Tibial nerve (tissue), 4 donors: ENCODE measurements around the gene SLCO3A1. TPM values are rescaled to one million over a fixed set of nuclear protein-coding genes. Genes with fewer than 3 reads are reported as not detected.
A peak's percentile ranks its signal among the peaks of the same experiment; 100 is the strongest.

ENCODE experiments used
- DNase-seq, 2 donors: peaks; one replicate each; pipeline ENCODE4 v3.0.0-alpha.2; 2019; ENCODE audit warnings: low spot score in 2 of 2
- H3K27ac ChIP-seq, 4 donors: fragments of 200-600 bp; sonication (generic) in 3 of 4; one replicate each; pipeline ENCODE4 v1.5.1; 2017 to 2019; ENCODE audit warnings: mild to moderate bottlenecking in 1 of 4
- H3K27me3 ChIP-seq, 2 donors: fragments of 200-600 bp; sonication (generic) in 1 of 2; one replicate each; pipeline versions ENCODE4 v1.5.1 to v1.6.0; 2017 to 2019
- H3K36me3 ChIP-seq, 3 donors: fragments of 200-600 bp; sonication (generic); one replicate each; pipeline ENCODE4 v1.5.1; 2018 to 2019
- H3K4me1 ChIP-seq, 4 donors: fragments of 200-600 bp; sonication (generic) in 3 of 4; one replicate each; pipeline ENCODE4 v1.5.1; 2017 to 2019
- H3K4me3 ChIP-seq, 4 donors: fragments of 200-600 bp; sonication (generic) in 3 of 4; one replicate each; pipeline ENCODE4 v1.5.1; 2017 to 2019; ENCODE audit warnings: mild to moderate bottlenecking in 1 of 4, moderate library complexity in 1 of 4
- H3K9me3 ChIP-seq, 4 donors: fragments of 200-600 bp; sonication (generic) in 3 of 4; one replicate each; pipeline ENCODE4 v1.5.1; 2017 to 2019
- EP300 ChIP-seq, 2 donors: sonication (generic); formaldehyde crosslinking; IDR thresholded peaks; one replicate each; pipeline ENCODE4 v1.6.1; 2017; ENCODE audit warnings: antibody characterized with exemption in 2 of 2, mild to moderate bottlenecking in 1 of 2
- POLR2A ChIP-seq, 2 donors: fragments of 450-650 bp; IDR thresholded peaks; one replicate each; pipeline ENCODE4 v1.6.1; 2017; ENCODE audit warnings: antibody characterized with exemption in 2 of 2, mild to moderate bottlenecking in 2 of 2, moderate library complexity in 2 of 2
- WGBS, 2 donors: methylation state at CpG; one replicate each; pipeline ENCODE4 v1.1.5; 2018; 5-methylcytosine and 5-hydroxymethylcytosine counted together
- total RNA-seq, 4 donors: library from RNA; depleted of rRNA; stranded (reverse); fragments of >200 nt; gene quantifications; one replicate each; pipeline ENCODE4 v1.1.0, GENCODE V29; 2016
- TF ChIP-seq, protein P1 (sequence below), 5 experiments: fragments of 200-600 bp in 3 of 5; fragments of 450-650 bp in 2 of 5; sonication (generic) in 3 of 5; IDR thresholded peaks; one replicate each; pipeline ENCODE4 v1.5.1; 2016 to 2019; ENCODE audit warnings: antibody characterized with exemption in 5 of 5, mild to moderate bottlenecking in 3 of 5, moderate library complexity in 2 of 5

The SLCO3A1 gene
- total RNA-seq, 4 donors from 2014 or later: 13.8 to 20.2 (median 14.3) TPM

DNA sequence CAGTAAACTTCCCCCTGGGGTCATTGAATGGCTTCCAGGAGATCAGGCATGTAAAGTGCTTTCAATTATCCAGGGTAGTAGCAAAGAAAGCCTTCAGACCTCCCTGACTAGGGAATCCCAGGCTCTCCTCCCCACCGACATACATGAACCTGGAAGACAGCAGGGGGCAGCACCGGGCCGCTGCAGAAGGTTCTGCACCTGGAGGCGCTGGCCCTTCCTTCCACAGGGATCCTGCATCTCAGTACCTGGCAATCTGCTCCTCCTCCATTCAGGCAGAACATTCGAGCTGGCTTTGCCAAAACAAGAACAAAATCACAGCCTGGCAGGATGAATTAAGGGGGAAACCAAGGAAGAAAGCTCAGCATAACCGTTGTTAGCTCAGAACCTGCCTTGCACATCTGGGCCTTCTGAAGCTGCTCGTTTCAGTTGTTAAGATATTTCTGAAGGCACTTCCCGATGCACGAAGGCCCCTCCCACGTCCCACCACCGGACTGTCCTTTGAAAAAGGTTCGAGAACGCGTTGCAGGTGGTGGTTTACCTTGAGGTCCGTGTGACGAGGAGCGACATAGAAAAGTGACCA, 237.7 kb downstream of the SLCO3A1 start:
- peak in 1 of 2 donors; percentile 18 for DNase-seq
- WGBS, 2 donors: 70 to 81% methylated on average over 13 to 17 of the region's 17 CpGs
- H3K27ac ChIP-seq: no peak overlapping the region

DNA sequence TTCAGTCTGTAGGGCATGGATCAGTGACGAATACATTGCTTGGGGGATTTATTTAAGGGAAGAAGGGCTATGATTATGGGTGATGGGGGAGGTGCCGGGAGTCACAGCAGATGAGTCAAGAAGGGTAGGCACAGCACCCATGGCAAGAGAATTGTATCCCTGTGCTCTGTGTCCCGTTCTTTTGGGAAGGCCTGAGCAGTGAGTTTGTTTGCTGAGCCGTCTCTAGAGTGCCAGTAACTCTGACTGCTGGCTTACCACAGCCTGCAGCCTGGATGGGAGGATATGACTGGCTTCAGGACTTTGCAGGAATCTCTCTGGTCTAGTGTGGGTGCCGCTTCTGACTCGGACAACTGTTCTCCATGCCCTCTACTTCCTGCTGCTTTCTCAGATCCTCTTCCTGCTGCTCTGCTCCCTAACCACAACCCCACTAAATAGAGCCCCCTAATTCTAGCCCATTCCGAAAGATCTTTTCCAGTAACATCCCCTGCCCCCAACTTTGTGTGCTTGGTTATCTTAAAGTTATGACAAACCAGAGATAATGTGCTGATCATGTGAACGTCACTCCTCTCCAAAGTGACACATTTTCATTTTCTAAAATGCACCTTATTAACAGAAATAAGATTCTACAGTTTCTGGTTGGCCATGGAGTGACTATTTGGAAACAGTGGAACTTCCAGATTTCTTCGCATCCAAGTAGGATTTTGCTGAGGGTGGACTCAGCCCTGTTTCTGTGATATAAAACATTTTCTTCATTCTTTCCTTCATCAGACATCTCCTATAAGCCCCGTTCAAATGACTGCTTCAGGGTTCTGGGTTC, 239.0 kb downstream of the SLCO3A1 start:
- DNase-seq: no peak
- WGBS, 2 donors: 72 to 85% methylated on average over 10 of the region's 10 CpGs
- TF ChIP-seq EP300 (IDR thresholded peaks at IDR 0.05) (no peak), POLR2A (IDR thresholded peaks at IDR 0.05) (no peak)
- TF ChIP-seq, protein P1, sequence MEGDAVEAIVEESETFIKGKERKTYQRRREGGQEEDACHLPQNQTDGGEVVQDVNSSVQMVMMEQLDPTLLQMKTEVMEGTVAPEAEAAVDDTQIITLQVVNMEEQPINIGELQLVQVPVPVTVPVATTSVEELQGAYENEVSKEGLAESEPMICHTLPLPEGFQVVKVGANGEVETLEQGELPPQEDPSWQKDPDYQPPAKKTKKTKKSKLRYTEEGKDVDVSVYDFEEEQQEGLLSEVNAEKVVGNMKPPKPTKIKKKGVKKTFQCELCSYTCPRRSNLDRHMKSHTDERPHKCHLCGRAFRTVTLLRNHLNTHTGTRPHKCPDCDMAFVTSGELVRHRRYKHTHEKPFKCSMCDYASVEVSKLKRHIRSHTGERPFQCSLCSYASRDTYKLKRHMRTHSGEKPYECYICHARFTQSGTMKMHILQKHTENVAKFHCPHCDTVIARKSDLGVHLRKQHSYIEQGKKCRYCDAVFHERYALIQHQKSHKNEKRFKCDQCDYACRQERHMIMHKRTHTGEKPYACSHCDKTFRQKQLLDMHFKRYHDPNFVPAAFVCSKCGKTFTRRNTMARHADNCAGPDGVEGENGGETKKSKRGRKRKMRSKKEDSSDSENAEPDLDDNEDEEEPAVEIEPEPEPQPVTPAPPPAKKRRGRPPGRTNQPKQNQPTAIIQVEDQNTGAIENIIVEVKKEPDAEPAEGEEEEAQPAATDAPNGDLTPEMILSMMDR (IDR thresholded peaks at IDR 0.05): no peak
- Histone ChIP-seq H3K4me3 (no peak overlapping the region), H3K27ac (no peak overlapping the region), H3K4me1 (peaks cover 0 to 3% (median 0%) of the 10 kb centered on the region in 4 donors), H3K9me3 (no peaks in the 10 kb centered on the region), H3K36me3 (peaks cover 0 to 9% (median 0%) of the 10 kb centered on the region in 3 donors), H3K27me3 (no peaks in the 10 kb centered on the region)

More for the DNA sequence above, 237.7 kb downstream of the SLCO3A1 start:
- no peak overlapping the region for H3K4me3 ChIP-seq
- no peaks in the 10 kb centered on the region for H3K27me3 ChIP-seq
- no peaks in the 10 kb centered on the region for H3K9me3 ChIP-seq
- peaks cover 0 to 7% (median 0%) of the 10 kb centered on the region in 3 donors for H3K36me3 ChIP-seq
- TF ChIP-seq EP300 (IDR thresholded peaks at IDR 0.05) (no peak), POLR2A (IDR thresholded peaks at IDR 0.05) (no peak)
- TF ChIP-seq, protein P1 (IDR thresholded peaks at IDR 0.05): peak; percentile 21 to 38 (median 31)
- no peaks in the 10 kb centered on the region for H3K4me1 ChIP-seq

DNA sequence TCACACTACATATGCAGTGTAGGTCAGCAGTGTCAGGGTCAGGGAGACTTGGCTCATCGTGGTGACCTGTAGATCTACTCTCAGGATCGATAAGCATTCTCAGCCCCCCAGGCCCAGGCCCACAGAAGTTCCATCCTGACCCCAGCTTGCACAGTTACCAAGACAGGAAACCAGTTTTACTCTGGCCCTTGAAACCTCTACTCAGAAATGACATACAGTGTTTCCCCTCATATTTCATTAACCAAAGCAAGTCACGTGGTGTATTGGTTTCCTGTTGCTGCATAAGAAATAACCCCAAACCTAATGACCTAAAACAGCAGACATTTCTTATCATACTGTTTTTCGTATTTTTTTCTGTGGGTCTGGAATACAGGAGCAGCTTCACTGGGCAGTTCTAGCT, 242.2 kb downstream of the SLCO3A1 start:
- H3K4me1 ChIP-seq: peaks cover 0 to 8% (median 0%) of the 10 kb centered on the region in 4 donors
- no peak overlapping the region for H3K27ac ChIP-seq
- H3K36me3 ChIP-seq: peaks cover 0 to 9% (median 0%) of the 10 kb centered on the region in 3 donors
- DNase-seq: no peak
- TF ChIP-seq, protein P1 (IDR thresholded peaks at IDR 0.05): no peak
- TF ChIP-seq POLR2A (IDR thresholded peaks at IDR 0.05): no peak
- no peak for TF ChIP-seq EP300 (IDR thresholded peaks at IDR 0.05)
- WGBS, 2 donors: 81 to 86% methylated on average over 4 of the region's 4 CpGs
- H3K4me3 ChIP-seq: no peak overlapping the region
- H3K27me3 ChIP-seq: no peaks in the 10 kb centered on the region
- H3K9me3 ChIP-seq: no peaks in the 10 kb centered on the region

DNA sequence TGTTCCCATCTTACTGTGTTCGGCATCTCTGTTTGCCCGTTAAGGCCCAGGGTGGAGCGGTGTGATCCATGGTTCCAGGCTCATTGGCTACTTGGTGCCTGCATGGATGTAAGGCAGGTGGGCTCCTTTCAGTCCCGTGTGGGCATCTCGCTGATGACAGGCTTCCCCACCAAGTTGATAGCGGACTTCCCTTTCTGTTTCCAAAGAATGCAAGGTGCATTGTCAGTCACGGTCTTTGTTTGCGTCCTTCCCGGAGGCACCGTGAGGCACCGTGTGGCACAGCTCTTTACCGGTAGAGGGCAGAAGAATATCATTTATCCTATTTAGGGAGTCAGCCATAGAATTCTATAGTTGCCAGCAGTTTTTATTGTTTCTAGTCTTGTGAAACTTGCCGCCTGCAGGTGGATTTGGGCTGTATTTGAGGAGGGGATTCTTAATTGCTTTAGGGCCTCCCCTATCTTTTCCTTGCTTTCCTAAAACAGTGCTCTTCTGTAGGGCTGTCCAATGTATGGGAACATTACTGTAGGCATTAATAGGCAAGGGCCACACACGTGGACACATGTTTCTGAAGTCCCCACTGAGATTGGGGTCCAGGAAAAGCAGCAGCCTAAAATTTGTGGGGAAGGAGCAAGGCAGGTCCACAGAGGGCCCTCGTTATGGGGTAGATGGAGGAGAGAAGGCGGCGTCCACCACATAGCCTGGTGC, 244.1 kb downstream of the SLCO3A1 start:
- TF ChIP-seq POLR2A (IDR thresholded peaks at IDR 0.05) (no peak), EP300 (IDR thresholded peaks at IDR 0.05) (no peak)
- TF ChIP-seq, protein P1 (IDR thresholded peaks at IDR 0.05): peak; percentile 66 to 74 (median 71)
- Histone ChIP-seq H3K4me3 (no peak overlapping the region), H3K27ac (no peak overlapping the region), H3K27me3 (no peaks in the 10 kb centered on the region), H3K4me1 (peaks cover 0 to 8% (median 0%) of the 10 kb centered on the region in 4 donors), H3K36me3 (peaks cover 0 to 9% (median 0%) of the 10 kb centered on the region in 3 donors), H3K9me3 (no peaks in the 10 kb centered on the region)
- WGBS, 2 donors: 34 to 36% methylated on average over 17 of the region's 17 CpGs
- peak in 1 of 2 donors; percentile 46 for DNase-seq
